ENCODE results near the gene CD55.

The CD55 gene

DNA sequence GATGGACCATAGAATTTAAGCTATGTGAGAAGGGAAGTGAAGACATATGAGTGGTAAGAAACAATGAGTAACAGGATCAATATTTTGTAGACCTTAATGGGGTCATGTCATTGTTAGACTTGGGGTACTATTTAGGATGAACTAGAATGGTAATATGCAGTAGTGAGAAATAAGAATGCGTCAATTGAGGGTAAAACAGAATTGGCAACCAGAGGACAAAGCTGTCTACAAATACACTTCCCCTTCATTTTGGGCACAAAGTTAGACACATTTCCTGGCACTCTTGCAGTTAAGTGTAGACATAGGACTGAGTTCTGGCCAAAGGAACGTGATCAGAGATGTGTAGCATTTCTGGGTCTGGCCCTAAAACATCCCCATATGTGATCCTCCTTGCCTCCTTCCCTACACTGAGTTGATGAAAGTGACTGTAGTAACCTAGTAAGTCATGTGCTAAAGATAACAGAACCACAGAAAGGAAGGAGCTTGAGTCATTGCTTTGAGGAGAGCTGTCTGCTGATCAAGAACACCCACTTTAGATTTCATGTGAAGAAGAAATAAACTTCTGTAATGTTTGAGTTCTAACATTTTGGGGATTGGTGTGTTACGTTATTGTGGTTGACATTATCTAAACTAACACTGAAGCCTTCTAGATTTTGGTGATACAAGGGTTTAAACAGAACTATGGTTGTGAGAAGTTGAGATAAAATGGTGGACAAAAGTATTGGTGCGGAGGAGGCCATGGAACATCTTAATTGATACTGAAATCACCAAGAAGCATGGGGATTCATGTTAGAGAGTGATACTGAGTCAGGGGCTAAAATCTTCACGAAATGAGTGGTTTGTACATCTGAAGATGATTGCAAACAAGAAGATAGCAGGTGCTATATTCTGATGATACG, 41.7 kb downstream of the CD55 start:
- DNase-seq (ENCODE audit: low read depth in 2 of 2): no peak

DNA sequence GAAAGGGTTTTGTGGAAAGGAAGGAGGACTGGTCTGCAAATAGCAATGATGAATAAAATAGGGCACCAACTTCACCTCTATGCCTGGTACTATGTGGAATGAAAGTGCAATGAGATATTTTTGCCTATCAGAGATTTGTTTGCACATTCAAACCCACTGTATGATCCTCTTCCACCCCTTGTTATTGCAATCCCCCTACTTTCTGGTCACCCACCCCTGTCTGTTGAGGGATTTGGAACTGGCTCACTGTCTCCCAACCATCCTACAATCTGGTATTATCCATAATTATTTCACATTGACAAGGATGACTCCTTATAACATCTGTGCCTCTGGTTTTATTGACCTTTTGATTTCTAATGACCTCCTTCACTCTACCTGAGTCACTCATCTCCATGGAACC, 42.4 kb downstream of the CD55 start:
- no peak for DNase-seq (ENCODE audit: low read depth in 2 of 2)

- no peak for DNase-seq (ENCODE audit: low read depth in 2 of 2)
These were observed 43.1 kb downstream of the CD55 start for GRCh38 chr1:207364614-207365013.

DNA sequence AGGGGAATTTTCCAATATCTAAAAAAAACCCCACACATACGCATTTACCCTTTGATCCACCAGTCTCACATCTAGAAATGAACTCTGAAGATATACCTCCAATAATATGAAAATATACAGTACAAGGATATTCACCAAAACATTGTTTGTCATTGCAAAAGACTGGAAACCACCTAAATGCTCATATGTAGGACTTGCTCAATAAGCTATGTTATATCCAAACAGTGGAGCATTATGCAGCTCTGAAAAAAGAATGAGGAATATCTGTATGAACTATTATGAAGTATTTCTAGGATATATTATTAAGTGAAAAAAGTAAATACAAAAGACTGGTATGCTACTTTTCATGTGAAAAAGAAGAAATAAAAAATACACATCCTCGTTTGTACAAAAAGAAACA, 43.6 kb downstream of the CD55 start:
- DNase-seq (ENCODE audit: low read depth in 2 of 2): no peak

- DNase-seq (ENCODE audit: low read depth in 2 of 2): no peak
These were observed 44.5 kb downstream of the CD55 start for GRCh38 chr1:207366022-207366421.

- no peak for DNase-seq (ENCODE audit: low read depth in 2 of 2)
These were observed 67.2 kb downstream of the CD55 start for GRCh38 chr1:207388721-207389120.

GRCh38 chr1:207389728-207390464, 68.4 kb downstream of the CD55 start:
- peak in 1 of 2 experiments; percentile 7 for DNase-seq (ENCODE audit: low read depth in 2 of 2)

GRCh38 chr1:207393610-207394009, 72.1 kb downstream of the CD55 start:
- peak; percentile 94 to 95 for DNase-seq (ENCODE audit: low read depth in 2 of 2)

GRCh38 chr1:207396168-207396746, 74.8 kb downstream of the CD55 start:
- DNase-seq (ENCODE audit: low read depth in 2 of 2): no peak

- DNase-seq (ENCODE audit: low read depth in 2 of 2): no peak
These were observed 76.0 kb downstream of the CD55 start for GRCh38 chr1:207397525-207397926.

- no peak for DNase-seq (ENCODE audit: low read depth in 2 of 2)
These were observed 77.5 kb downstream of the CD55 start for GRCh38 chr1:207398986-207399385.

- DNase-seq (ENCODE audit: low read depth in 2 of 2): no peak
These were observed 80.1 kb downstream of the CD55 start for GRCh38 chr1:207401578-207401977.

DNA sequence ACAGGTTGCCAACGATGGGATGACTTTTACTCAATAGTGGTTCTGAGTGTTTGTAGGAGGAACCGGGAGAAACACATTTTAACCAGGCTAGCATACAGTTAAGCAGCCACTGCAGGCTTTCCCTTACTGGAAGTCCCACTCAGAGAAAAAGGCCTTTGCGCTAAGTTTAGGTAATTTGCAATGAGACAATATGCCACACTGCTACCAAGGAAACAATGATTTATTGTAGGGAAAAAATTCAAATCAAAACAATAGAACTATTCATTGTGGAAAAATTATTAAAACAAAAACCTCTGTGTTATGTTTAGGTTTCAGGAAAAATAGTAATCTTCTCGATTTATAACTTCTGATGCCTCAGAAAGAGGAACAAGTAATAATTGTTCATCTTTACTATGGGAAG, 81.3 kb downstream of the CD55 start:
- no peak for DNase-seq (ENCODE audit: low read depth in 2 of 2)

DNA sequence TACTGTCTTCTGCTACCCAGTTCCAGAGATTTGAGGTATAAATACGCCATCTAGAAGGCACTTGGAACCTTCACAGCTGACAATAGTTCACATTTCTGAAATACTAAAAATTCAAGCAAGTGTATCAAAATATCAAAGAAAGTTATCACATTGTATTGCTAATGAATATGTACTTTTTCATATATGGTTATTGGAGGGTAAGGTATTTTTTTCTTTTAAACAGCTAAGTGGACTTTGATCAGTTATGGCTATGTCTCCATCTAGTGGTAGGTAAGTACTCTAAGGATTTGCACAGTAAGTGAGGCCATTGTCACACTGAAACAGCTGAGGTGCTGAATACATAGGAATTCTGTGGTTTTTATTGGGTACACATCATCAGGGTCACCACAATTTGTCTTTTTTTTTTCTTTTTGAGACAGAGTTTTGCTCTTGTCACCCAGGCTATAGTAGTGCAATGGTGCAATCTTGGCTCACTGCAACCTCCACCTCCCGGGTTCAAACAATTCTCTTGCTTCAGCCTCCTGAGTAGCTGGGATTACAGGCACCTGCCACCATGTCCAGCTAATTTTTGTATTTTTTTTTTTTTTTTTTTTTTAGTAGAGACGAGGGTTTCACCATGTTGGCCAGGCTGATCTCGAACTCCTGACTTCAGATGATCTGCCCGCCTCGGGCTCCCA, 83.5 kb downstream of the CD55 start:
- DNase-seq (ENCODE audit: low read depth in 2 of 2): peak; percentile 44 to 48

DNA sequence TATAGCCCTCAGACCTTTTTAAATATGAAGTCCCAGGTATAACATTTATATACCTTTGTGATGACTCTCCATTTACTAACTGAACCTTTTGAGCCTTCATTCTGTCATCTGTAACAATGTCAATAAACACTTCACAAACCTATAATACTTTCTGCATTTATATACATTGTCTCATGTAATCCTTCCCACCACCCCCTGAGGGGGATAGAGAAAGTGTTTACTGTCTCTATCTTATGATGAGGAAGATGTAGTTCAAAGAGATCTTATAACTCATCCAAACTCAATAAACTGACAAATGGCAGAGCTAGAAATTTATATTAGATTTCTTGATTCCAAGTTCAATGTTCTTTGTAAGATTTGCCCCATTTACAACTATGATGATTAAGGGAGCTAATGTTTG, 84.3 kb downstream of the CD55 start:
- no peak for DNase-seq (ENCODE audit: low read depth in 2 of 2)

- DNase-seq (ENCODE audit: low read depth in 2 of 2): peak; percentile 8 to 13
These were observed 86.3 kb downstream of the CD55 start for GRCh38 chr1:207407655-207408260.

Measured in fibroblast of skin of left quadriceps (primary cell).